Measurements from ENCODE around the gene PIP5KL1.

Gene PIP5KL1

DNA sequence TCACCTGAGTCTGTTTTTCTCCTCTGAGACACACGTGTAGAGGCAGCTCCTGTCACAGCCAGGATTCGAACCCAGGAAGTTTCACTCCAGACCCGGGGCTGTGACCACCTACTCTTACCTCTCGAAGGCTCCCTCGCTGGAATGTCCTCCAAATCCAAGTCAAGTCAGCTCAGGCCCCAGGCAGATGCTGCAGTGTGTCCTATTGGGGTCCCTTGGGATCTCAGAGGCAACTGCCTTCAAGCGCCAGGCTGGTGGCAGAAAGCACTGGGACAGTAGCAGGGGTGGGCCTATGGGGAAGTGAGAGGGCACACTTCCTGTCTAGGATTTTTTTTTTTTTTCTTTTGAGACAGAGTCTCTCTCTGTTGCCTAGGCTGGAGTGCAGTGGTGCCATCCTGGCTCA lies 13.0 kb downstream of the PIP5KL1 start:
- peak overlapping the region; percentile 65 for H3K9ac ChIP-seq
- H3K4me2 ChIP-seq, result peak overlapping the region; percentile 84
- peaks cover 6% of the 10 kb centered on the region; the same call in 1 of the 2 replicates for H3K27me3 ChIP-seq
- peak overlapping the region; percentile 94 for H3K4me3 ChIP-seq
- peaks cover 82% of the 10 kb centered on the region for H3K4me1 ChIP-seq
- H3K36me3 ChIP-seq, result peaks cover 25% of the 10 kb centered on the region
- peaks cover 20% of the 10 kb centered on the region; the same call in 1 of the 2 replicates for H4K20me1 ChIP-seq
- peak overlapping the region; percentile 82 for H3K27ac ChIP-seq
- TF ChIP-seq Cebpa-rat (IDR thresholded peaks at IDR 0.05), result no peak
- H3K9me3 ChIP-seq, result no peaks in the 10 kb centered on the region

DNA sequence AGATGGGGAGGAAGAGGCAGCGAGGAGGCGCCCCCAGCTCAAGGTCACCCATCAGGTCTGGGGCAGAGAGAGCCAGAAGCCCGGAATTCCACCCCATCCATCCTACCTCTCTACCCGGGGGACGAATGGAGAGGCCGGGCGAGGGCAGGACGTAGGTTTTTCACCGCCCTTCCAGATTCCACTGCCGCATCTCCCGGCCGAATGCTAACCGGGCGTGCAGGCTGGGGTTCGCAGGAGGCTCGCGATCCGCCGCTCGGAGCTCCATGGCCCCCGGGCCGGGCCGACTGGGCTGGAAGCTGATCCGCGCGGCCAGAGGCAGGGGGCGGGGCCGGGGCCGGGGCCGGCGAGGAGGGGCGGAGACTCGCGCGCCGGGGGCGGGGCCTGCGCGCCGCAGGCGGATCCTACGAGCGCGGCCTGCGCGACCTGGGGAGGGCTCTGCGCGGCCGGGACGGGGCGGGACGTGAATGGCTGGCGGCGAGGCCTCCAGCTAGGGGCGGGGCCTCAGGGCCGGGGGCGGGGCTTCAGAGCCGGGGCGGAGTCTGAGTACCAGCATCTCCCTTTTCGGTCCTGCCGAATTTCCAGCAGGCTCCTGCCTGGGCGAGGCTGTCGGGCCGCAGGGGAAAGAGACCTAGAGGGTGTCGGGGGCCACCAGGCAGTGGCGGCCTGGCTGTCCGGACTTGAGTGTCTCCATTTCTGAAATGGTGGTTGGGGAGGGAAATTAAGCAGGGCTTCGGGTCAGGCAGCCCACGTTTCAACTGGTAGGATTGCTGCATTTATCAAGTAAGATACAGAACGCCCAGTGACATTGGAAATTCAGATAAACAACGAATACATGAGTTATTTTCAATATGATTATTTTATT lies 13.6 kb downstream of the PIP5KL1 start, which contains the start of gene ST6GALNAC4:
Gene ST6GALNAC4 (minus strand): TSS at position 322 of the 862 bp plus-strand sequence. CDS start 622 bp downstream, outside the sequence.
- H3K4me2 ChIP-seq, result peak within 1 kb of the TSS; percentile 90
- peaks cover 22% of the 10 kb centered on the region; the same call in 1 of the 2 replicates for H4K20me1 ChIP-seq
- TF ChIP-seq Cebpa-rat (IDR thresholded peaks at IDR 0.05), result no peak
- peak within 1 kb of the TSS; percentile 94 for H3K4me3 ChIP-seq
- peaks cover 3% of the 10 kb centered on the region; the same call in 1 of the 2 replicates for H3K27me3 ChIP-seq
- H3K4me1 ChIP-seq, result peaks cover 85% of the 10 kb centered on the region
- no peaks in the 10 kb centered on the region for H3K9me3 ChIP-seq
- H3K36me3 ChIP-seq, result peaks cover 31% of the 10 kb centered on the region
- peak within 1 kb of the TSS; percentile 98 for H3K9ac ChIP-seq
- peak within 1 kb of the TSS; percentile 98 for H3K27ac ChIP-seq

DNA sequence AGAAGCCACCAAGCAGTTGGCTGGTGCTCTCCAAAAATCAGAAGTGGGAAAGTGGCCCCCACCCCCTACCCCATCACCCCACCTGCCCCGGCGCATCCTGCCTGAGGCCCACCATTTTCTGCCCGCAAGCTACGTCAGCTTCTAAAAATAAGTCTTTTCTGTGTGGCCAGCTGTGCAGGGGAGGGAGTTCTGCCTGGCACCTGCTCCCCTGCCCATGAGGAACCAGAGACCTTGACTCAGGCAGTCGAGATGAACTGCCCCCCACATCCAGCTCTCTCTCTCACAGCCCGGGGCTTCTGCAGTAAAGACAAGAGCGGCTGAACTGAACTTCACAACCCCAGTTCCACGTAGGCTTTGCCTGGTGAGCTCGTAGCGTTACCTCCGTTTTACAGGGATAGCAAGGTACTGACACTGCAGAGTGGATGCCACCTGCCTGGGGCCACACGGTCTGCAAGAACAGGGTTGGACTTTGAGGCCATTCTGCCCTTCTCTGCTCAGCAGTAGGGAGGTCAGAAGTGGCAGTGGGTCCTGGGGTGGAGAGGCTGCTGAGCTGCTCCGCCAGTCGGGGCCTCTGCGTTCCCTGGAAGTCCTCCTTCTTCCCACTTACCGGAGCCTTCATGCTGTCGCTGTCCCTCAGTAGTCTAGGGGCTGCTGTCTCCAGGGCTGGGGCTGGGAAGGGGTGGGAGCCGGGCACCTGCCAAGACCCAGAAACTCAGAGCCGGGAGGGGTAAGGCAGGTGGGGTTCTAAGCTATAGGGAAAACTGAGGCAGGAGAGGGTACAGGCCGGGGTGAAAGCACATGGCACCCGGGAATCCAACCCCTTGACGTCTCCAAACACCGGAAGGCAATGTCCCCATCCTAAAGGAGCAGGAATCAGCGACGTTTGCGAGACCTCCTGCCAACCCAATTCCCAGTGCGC lies 14.5 kb downstream of the PIP5KL1 start:
- H3K36me3 ChIP-seq, result peaks cover 40% of the 10 kb centered on the region
- peak overlapping the region; percentile 90 for H3K4me2 ChIP-seq
- peak overlapping the region; percentile 98 for H3K9ac ChIP-seq
- peak overlapping the region; percentile 98 for H3K27ac ChIP-seq
- H3K27me3 ChIP-seq, result no peaks in the 10 kb centered on the region
- H3K4me3 ChIP-seq, result peak overlapping the region; percentile 94
- H3K9me3 ChIP-seq, result no peaks in the 10 kb centered on the region
- peaks cover 27% of the 10 kb centered on the region for H4K20me1 ChIP-seq
- TF ChIP-seq Cebpa-rat (IDR thresholded peaks at IDR 0.05), result no peak
- peaks cover 85% of the 10 kb centered on the region for H3K4me1 ChIP-seq

DNA sequence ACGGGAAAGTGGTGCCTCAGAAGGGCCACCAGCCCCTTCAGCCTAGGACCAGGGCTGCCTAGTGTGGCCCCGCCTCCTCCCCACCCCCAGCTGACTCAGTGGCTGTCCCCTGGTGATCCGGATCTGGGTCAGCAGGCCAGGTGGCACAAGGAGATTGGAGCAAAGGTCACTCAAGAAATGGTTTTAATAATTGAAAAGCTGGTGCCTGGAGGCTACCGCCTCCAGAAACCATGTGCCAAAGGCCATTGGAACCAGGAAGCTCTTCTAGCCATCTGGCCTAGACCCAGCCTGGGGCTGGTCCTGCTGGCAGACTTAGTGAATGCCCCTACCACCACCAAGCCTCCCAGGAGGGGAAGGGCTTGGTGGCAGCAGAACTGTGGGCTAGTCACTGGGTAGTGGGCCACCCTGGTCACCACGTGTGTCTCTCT lies 15.2 kb downstream of the PIP5KL1 start:
- H3K4me1 ChIP-seq, result peaks cover 85% of the 10 kb centered on the region
- peaks cover 47% of the 10 kb centered on the region for H3K36me3 ChIP-seq
- H4K20me1 ChIP-seq, result peaks cover 34% of the 10 kb centered on the region
- H3K9ac ChIP-seq, result peak overlapping the region; percentile 98
- H3K4me3 ChIP-seq, result peak overlapping the region; percentile 94
- H3K27ac ChIP-seq, result peak overlapping the region; percentile 98
- H3K9me3 ChIP-seq, result no peaks in the 10 kb centered on the region
- no peaks in the 10 kb centered on the region for H3K27me3 ChIP-seq
- TF ChIP-seq Cebpa-rat (IDR thresholded peaks at IDR 0.05), result no peak
- peak overlapping the region; percentile 90 for H3K4me2 ChIP-seq

DNA sequence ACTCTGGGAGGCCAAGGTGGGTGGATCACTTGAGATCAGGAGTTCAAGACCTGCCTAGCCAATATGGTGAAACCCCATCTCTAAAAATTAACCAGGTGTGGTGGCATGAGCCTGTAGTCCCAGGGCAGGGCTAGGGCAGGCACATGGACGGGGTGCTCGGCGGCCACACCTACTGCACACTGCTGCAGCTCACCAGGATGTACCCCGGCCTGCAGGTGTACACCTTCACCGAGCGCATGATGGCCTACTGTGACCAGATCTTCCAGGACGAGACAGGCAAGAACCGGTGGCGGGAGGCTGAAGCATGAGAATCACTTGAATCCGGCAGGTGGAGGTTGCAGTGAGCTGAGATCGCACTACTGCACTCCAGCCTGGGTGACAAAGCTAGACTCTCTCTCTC lies 16.9 kb downstream of the PIP5KL1 start:
- Histone ChIP-seq H3K9ac (peak overlapping the region; percentile 98; the same call in 1 of the 2 replicates), H4K20me1 (peaks cover 44% of the 10 kb centered on the region), H3K9me3 (no peaks in the 10 kb centered on the region), H3K4me3 (no peak overlapping the region), H3K27ac (peak overlapping the region; percentile 98; the same call in 1 of the 2 replicates), H3K4me2 (peak overlapping the region; percentile 90; the same call in 1 of the 2 replicates), H3K4me1 (peaks cover 80% of the 10 kb centered on the region), H3K36me3 (peaks cover 62% of the 10 kb centered on the region), H3K27me3 (no peaks in the 10 kb centered on the region)
- no peak for TF ChIP-seq Cebpa-rat (IDR thresholded peaks at IDR 0.05)

DNA sequence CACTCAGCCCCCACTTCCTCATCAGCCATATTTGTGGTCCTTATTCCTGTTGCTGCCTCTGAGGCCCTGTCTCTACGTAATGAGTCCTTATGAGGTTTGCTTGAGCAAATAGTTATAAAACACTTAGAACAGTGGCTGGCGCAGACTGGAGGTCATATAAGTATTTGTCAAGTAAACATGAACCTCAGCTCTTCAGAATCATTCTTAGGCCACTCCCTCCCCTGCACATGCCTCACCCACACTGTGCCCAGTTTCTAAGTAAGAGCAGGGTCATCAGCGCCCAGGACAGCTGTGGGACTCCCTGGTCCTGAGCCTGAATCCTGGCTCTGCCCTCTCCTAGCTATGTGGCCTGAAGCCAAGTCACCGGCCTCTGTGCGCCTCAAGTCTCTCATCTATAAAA lies 17.7 kb downstream of the PIP5KL1 start:
- Histone ChIP-seq H3K9me3 (no peaks in the 10 kb centered on the region), H3K4me3 (no peak overlapping the region), H4K20me1 (peaks cover 44% of the 10 kb centered on the region), H3K4me1 (peaks cover 76% of the 10 kb centered on the region), H3K27me3 (no peaks in the 10 kb centered on the region), H3K27ac (peak overlapping the region; percentile 98; the same call in 1 of the 2 replicates), H3K36me3 (peaks cover 70% of the 10 kb centered on the region), H3K9ac (peak overlapping the region; percentile 60), H3K4me2 (peak overlapping the region; percentile 90)
- TF ChIP-seq Cebpa-rat (IDR thresholded peaks at IDR 0.05), result no peak

DNA sequence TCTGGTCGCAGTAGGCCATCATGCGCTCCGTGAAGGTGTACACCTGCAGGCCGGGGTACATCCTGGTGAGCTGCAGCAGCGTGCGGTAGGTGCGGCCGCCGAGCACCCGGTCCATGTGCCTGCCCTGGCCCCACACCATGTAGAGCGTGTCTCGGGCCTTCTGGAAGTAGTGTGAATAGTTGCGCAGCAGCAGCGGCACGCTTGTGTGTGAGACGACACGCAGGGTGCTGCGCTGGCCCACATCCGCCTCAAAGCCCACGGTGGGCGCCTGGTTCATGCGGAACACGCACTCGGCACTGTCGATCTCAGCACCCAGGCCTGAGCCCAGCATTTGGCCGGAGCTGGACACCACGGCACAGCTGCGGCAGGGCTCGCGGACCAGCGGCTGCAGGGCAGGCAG lies 18.3 kb downstream of the PIP5KL1 start:
- peaks cover 75% of the 10 kb centered on the region for H3K36me3 ChIP-seq
- peaks cover 76% of the 10 kb centered on the region for H3K4me1 ChIP-seq
- peaks cover 44% of the 10 kb centered on the region for H4K20me1 ChIP-seq
- peak overlapping the region; percentile 98 for H3K27ac ChIP-seq
- no peaks in the 10 kb centered on the region for H3K27me3 ChIP-seq
- H3K9me3 ChIP-seq, result no peaks in the 10 kb centered on the region
- no peak for TF ChIP-seq Cebpa-rat (IDR thresholded peaks at IDR 0.05)
- peak overlapping the region; percentile 60 for H3K9ac ChIP-seq
- H3K4me2 ChIP-seq, result peak overlapping the region; percentile 90
- peak overlapping the region; percentile 26; the same call in 1 of the 2 replicates for H3K4me3 ChIP-seq

DNA sequence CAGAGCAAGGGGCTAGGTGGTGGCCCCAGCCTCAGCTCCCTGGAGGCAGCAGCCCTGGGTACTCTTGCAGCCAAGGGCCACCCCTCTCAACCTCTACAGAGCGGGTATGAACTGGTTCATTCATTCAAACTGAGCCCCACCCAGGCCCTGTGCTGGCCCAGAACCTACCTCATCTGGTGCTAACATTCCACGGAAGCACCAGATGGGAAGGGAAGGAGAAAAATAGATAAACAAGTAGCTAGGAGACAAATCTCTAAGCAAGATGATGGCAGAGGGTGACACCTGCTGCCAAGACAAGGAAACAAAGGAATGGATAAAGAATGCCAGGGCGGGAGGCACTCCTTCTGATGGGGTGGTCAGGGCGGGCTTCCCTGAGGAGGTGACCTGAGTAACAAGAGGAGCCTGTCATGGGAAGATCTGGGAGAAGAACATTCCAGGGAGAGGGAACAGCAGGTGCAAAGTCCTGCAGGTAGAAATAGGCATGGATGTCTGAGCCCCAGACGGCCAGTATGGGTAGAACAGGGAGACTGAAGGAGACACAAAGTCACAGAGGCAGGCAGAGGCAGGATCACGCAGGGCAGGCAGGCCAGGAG lies 19.9 kb downstream of the PIP5KL1 start:
- H3K9ac ChIP-seq, result peak overlapping the region; percentile 17
- no peak for TF ChIP-seq Cebpa-rat (IDR thresholded peaks at IDR 0.05)
- peak overlapping the region; percentile 90 for H3K4me2 ChIP-seq
- peaks cover 78% of the 10 kb centered on the region for H3K36me3 ChIP-seq
- H3K27me3 ChIP-seq, result no peaks in the 10 kb centered on the region
- H3K4me3 ChIP-seq, result no peak overlapping the region; the same call in 1 of the 2 replicates
- H3K9me3 ChIP-seq, result no peaks in the 10 kb centered on the region
- peaks cover 44% of the 10 kb centered on the region for H4K20me1 ChIP-seq
- peak overlapping the region; percentile 98 for H3K27ac ChIP-seq
- peaks cover 89% of the 10 kb centered on the region for H3K4me1 ChIP-seq

DNA sequence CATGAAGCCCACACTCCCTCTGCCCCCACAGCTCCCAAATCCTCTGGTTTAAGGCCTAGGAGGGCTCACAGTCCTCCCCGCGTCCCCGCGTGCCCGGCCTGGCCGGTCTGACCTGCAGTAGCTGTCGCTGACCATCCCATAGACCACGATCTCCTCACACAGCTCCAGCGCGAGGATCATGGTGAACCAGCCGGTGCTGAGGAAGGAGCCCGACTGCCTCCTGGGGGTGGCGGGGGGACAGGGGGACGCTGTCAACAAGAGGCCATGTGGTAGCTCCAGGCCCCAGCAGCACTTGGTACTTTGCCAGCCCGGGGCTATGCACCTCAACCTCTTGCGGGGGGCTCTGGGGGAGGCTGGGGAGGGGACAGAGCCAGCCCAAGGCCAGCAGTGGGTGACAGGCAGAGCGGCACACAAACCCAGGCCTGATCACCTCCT lies 20.7 kb downstream of the PIP5KL1 start:
- Histone ChIP-seq H3K9ac (peak overlapping the region; percentile 17), H3K27me3 (no peaks in the 10 kb centered on the region), H4K20me1 (peaks cover 43% of the 10 kb centered on the region), H3K36me3 (peaks cover 75% of the 10 kb centered on the region), H3K27ac (peak overlapping the region; percentile 98), H3K4me2 (peak overlapping the region; percentile 90), H3K9me3 (no peaks in the 10 kb centered on the region), H3K4me3 (no peak overlapping the region), H3K4me1 (peaks cover 90% of the 10 kb centered on the region)
- no peak for TF ChIP-seq Cebpa-rat (IDR thresholded peaks at IDR 0.05)

Measured in BLaER1 (cell line).